GM12878 (cell line): ENCODE results near the gene B3GNT8. TPM values are rescaled to one million over a fixed set of nuclear protein-coding genes. Genes with fewer than 3 reads are reported as not detected.

Experiments used
- BCL3 ChIP-seq: IDR thresholded peaks from 2 replicates; pipeline ENCODE4 v1.6.1; 2011; ENCODE audit warnings: borderline replicate concordance, low read depth, mild to moderate bottlenecking, moderate library complexity, low read length; ENCODE audit not compliant: insufficient read depth, poor library complexity, severe bottlenecking
- CBX3 ChIP-seq: fragments of 200-600 bp; sonication (generic); IDR thresholded peaks from 2 replicates; pipeline ENCODE4 v1.6.1; 2016; ENCODE audit warnings: low read depth, borderline replicate concordance
- CHD4 ChIP-seq: fragments of 200-600 bp; sonication (generic); IDR thresholded peaks from 2 replicates; pipeline ENCODE4 v1.6.1; 2016; ENCODE audit warnings: mild to moderate bottlenecking
- HDGF ChIP-seq: fragments of 450-650 bp; IDR thresholded peaks from 2 replicates; pipeline ENCODE4 v1.6.1; 2016; ENCODE audit warnings: antibody characterized with exemption
- MAX ChIP-seq: IDR thresholded peaks from 2 replicates; pipeline ENCODE4 v1.6.1; 2012; ENCODE audit warnings: low read depth, low read length, improper control_type of control experiment
- MTA3 ChIP-seq: IDR thresholded peaks from 2 replicates; pipeline ENCODE4 v1.6.1; 2012; ENCODE audit warnings: low read length, inconsistent platforms, borderline replicate concordance
- NBN ChIP-seq: fragments of 450-650 bp; IDR thresholded peaks from 2 replicates; pipeline ENCODE4 v1.6.1; 2016
- NR2C2 ChIP-seq: IDR thresholded peaks from 2 replicates; pipeline ENCODE4 v1.6.1; 2011; ENCODE audit warnings: borderline replicate concordance, low read depth; ENCODE audit not compliant: control insufficient read depth, insufficient read length
- NRF1 ChIP-seq: conservative IDR thresholded peaks from 2 replicates; pipeline ENCODE4 v1.6.1; 2011; ENCODE audit warnings: mild to moderate bottlenecking, low read depth, low read length, improper control_type of control experiment
- PKNOX1 ChIP-seq: fragments of 450-650 bp; IDR thresholded peaks from 2 replicates; pipeline ENCODE4 v1.6.1; 2016; ENCODE audit warnings: mild to moderate bottlenecking
- RAD51 ChIP-seq: fragments of 450-650 bp; IDR thresholded peaks from 2 replicates; pipeline ENCODE4 v1.6.1; 2016; ENCODE audit warnings: moderate library complexity, mild to moderate bottlenecking, inconsistent platforms
- STAT1 ChIP-seq: fragments of 450-650 bp; conservative IDR thresholded peaks from 2 replicates; pipeline ENCODE4 v1.6.1; 2014; ENCODE audit warnings: antibody characterized with exemption, mild to moderate bottlenecking
- polyA plus RNA-seq, 11 experiments: library from polyadenylated mRNA; depleted of rRNA in 4 of 11; unstranded in 6 of 11; stranded (reverse) in 5 of 11; fragments of >200 nt; fragmentation: Nextera tagmentation in 4 of 11; fragmentation: Illumina TruSeq in 1 of 11; extraction: Ambion mirVana in 4 of 11; extraction: Trizol in 1 of 11; gene quantifications; 1 replicate in 1 of 11; 2 replicates in 10 of 11; pipeline versions ENCODE4 v1.2.1 to v1.2.3, GENCODE V29; 2011 to 2016; ENCODE audit warnings: inconsistent platforms in 2 of 11, missing spikeins in 2 of 11, low read depth in 1 of 11
- total RNA-seq, 4 experiments: library from RNA; depleted of rRNA in 3 of 4; stranded (reverse); fragments of >200 nt in 3 of 4; fragmentation: Illumina TruSeq in 1 of 4; extraction: Trizol in 1 of 4; gene quantifications; 2 replicates each; pipeline versions ENCODE4 v1.2.1 to v1.2.3, GENCODE V29; 2013 to 2021
- TF ChIP-seq, protein P1 (sequence below): fragments of 450-650 bp; IDR thresholded peaks from 2 replicates; pipeline ENCODE4 v1.6.1; 2017; ENCODE audit warnings: antibody characterized with exemption, mild to moderate bottlenecking, moderate library complexity
- TF ChIP-seq, protein P2 (sequence below): IDR thresholded peaks from 2 replicates; pipeline ENCODE4 v1.6.1; 2011; ENCODE audit warnings: borderline replicate concordance, low read depth, mild to moderate bottlenecking, moderate library complexity, mixed read lengths, low read length; ENCODE audit not compliant: insufficient read depth; ENCODE audit errors: extremely low read length
- TF ChIP-seq, protein P3 (sequence below): fragments of 450-650 bp; IDR thresholded peaks from 2 replicates; pipeline ENCODE4 v1.6.1; 2016; ENCODE audit warnings: mild to moderate bottlenecking
- TF ChIP-seq, protein P4 (sequence below): IDR thresholded peaks from 2 replicates; pipeline ENCODE4 v1.6.1; 2012; ENCODE audit warnings: mild to moderate bottlenecking, low read depth, low read length

The B3GNT8 gene
- total and polyA plus RNA-seq, 10 of the 15 experiments (the other 5 are each of a cell fraction or from before 2014, with no cell fraction given) = 0.06 to 1.2 (median 0.31) TPM; not detected in 4

GRCh38 chr19:41376998-41377365, 50.2 kb downstream of the B3GNT8 start (continued):
- TF ChIP-seq, protein P1, sequence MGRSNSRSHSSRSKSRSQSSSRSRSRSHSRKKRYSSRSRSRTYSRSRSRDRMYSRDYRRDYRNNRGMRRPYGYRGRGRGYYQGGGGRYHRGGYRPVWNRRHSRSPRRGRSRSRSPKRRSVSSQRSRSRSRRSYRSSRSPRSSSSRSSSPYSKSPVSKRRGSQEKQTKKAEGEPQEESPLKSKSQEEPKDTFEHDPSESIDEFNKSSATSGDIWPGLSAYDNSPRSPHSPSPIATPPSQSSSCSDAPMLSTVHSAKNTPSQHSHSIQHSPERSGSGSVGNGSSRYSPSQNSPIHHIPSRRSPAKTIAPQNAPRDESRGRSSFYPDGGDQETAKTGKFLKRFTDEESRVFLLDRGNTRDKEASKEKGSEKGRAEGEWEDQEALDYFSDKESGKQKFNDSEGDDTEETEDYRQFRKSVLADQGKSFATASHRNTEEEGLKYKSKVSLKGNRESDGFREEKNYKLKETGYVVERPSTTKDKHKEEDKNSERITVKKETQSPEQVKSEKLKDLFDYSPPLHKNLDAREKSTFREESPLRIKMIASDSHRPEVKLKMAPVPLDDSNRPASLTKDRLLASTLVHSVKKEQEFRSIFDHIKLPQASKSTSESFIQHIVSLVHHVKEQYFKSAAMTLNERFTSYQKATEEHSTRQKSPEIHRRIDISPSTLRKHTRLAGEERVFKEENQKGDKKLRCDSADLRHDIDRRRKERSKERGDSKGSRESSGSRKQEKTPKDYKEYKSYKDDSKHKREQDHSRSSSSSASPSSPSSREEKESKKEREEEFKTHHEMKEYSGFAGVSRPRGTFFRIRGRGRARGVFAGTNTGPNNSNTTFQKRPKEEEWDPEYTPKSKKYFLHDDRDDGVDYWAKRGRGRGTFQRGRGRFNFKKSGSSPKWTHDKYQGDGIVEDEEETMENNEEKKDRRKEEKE = no peak
- TF ChIP-seq RAD51 = no peak
- TF ChIP-seq CBX3 = no peak
- TF ChIP-seq PKNOX1 = no peak
- TF ChIP-seq, protein P2, sequence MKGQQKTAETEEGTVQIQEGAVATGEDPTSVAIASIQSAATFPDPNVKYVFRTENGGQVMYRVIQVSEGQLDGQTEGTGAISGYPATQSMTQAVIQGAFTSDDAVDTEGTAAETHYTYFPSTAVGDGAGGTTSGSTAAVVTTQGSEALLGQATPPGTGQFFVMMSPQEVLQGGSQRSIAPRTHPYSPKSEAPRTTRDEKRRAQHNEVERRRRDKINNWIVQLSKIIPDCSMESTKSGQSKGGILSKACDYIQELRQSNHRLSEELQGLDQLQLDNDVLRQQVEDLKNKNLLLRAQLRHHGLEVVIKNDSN = no peak
- no peak for TF ChIP-seq NRF1
- TF ChIP-seq HDGF = no peak
- TF ChIP-seq, protein P3, sequence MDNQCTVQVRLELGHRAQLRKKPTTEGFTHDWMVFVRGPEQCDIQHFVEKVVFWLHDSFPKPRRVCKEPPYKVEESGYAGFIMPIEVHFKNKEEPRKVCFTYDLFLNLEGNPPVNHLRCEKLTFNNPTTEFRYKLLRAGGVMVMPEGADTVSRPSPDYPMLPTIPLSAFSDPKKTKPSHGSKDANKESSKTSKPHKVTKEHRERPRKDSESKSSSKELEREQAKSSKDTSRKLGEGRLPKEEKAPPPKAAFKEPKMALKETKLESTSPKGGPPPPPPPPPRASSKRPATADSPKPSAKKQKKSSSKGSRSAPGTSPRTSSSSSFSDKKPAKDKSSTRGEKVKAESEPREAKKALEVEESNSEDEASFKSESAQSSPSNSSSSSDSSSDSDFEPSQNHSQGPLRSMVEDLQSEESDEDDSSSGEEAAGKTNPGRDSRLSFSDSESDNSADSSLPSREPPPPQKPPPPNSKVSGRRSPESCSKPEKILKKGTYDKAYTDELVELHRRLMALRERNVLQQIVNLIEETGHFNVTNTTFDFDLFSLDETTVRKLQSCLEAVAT = 0 out of 2 replicates have a peak, but pooled peaks have one; percentile 39
- no peak for TF ChIP-seq STAT1
- no peak for TF ChIP-seq BCL3
- no peak for TF ChIP-seq MAX
- TF ChIP-seq NR2C2 = no peak
- TF ChIP-seq CHD4 = no peak
- no peak for TF ChIP-seq MTA3
- TF ChIP-seq, protein P4, sequence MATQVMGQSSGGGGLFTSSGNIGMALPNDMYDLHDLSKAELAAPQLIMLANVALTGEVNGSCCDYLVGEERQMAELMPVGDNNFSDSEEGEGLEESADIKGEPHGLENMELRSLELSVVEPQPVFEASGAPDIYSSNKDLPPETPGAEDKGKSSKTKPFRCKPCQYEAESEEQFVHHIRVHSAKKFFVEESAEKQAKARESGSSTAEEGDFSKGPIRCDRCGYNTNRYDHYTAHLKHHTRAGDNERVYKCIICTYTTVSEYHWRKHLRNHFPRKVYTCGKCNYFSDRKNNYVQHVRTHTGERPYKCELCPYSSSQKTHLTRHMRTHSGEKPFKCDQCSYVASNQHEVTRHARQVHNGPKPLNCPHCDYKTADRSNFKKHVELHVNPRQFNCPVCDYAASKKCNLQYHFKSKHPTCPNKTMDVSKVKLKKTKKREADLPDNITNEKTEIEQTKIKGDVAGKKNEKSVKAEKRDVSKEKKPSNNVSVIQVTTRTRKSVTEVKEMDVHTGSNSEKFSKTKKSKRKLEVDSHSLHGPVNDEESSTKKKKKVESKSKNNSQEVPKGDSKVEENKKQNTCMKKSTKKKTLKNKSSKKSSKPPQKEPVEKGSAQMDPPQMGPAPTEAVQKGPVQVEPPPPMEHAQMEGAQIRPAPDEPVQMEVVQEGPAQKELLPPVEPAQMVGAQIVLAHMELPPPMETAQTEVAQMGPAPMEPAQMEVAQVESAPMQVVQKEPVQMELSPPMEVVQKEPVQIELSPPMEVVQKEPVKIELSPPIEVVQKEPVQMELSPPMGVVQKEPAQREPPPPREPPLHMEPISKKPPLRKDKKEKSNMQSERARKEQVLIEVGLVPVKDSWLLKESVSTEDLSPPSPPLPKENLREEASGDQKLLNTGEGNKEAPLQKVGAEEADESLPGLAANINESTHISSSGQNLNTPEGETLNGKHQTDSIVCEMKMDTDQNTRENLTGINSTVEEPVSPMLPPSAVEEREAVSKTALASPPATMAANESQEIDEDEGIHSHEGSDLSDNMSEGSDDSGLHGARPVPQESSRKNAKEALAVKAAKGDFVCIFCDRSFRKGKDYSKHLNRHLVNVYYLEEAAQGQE = no peak
- 0 out of 2 replicates have a peak, but pooled peaks have one; percentile 22 for TF ChIP-seq NBN
